HG03280 (cell line): ENCODE measurements around the gene MND1.

Experiments used
- ATAC-seq: cut with Tn5 transposase; IDR thresholded peaks from one replicate; pipeline ENCODE4 v1.9.1; 2021; ENCODE audit warnings: mild to moderate bottlenecking, moderate library complexity; ENCODE audit not compliant: unreplicated experiment

Gene MND1

DNA sequence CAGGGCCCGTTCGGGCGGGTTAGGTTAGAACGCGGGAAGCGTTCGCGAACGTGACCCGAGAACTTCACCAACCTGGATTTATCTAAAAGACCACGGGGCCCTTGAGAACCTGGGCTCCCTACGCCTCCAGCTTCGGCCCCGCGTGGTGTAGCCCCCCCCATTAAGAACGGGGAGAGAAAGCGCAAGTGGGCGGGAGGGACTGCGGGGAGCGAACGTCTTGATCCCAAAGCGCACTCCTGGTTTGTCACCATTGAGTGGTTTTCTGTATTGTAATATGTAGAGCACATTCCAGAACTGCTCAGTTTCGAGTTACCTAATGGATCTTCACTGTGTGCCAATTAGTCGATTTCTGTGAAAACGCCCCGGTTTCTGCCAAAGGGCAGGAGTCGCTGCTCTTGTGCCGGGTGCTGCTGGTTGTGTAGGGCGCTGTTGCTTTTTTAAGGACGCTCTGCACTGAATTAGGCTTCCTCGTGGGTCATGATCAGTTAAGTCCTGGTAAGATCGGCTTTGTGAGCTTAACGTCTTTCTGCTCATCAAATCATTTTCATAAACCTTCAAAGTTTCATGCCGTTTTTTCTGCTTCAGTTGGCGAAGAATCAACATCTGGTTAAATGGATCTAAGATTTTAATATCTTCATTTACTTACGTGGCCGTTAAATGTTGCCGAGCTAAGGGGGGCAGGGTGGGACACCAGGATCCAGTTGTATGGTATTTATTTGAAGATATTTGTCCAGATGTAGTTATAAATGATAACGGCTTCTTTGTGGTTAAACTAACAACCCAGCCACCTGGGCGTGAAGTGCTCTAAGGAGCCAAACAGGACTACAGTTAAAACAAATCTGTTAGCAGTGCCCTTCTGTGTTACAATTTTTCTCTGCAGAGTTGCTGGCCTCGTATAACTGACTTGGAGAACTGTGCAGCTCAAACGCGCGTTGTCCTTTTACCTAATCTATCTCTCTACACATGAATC, 809 bp downstream of the MND1 start:
- ATAC-seq, result peak; percentile 33

- no peak for ATAC-seq
Observed at GRCh38 chr4:153346031-153346430, 1.5 kb downstream of the MND1 start.

- ATAC-seq, result no peak
Observed at GRCh38 chr4:153346563-153346962, 2.1 kb downstream of the MND1 start.

- no peak for ATAC-seq
Observed at GRCh38 chr4:153347117-153347516, 2.6 kb downstream of the MND1 start.

DNA sequence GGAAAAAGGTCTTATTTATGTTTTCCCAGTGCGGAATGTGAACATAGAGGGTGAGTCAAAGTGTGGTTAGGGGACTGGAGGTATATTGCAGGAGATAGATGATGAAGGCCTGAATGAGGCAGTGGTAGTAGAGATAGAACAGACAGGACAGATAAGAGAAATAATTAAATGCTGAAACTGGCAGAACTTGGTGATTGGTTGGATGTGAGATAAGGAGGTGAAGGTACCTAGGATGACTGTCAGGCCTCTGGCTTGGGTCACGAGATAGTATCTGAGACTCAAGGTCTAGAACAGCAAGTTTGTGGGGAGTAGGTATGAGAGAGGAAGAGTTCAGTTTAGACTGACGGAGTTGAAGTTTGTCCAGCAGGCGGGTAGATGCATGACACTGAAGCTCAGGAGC, 3.5 kb downstream of the MND1 start:
- ATAC-seq, result no peak

- no peak for ATAC-seq
Observed at GRCh38 chr4:153349206-153349805, 4.8 kb downstream of the MND1 start.

GRCh38 chr4:153362184-153362583, 17.7 kb downstream of the MND1 start:
- ATAC-seq, result no peak

GRCh38 chr4:153364061-153364460, 19.6 kb downstream of the MND1 start:
- ATAC-seq, result no peak

DNA sequence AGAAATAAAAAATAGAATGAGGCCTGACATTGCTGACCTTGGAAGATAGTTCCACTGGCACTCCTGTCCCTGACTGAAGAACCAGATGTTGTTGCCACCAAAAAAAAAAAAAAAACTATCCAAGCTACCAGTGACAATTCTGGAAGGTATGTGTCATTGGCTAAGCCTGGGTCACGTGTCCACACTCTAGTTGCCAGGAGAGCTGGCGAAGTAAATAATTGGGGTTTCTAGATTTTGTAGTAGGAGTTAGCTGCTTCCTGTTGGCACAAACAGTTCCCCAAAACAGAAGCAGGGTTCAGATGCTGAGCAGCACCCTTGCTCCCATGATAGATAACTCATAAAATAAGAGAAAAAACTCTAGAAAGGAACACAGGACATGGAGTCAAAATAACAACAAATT, 20.5 kb downstream of the MND1 start:
- ATAC-seq, result no peak

DNA sequence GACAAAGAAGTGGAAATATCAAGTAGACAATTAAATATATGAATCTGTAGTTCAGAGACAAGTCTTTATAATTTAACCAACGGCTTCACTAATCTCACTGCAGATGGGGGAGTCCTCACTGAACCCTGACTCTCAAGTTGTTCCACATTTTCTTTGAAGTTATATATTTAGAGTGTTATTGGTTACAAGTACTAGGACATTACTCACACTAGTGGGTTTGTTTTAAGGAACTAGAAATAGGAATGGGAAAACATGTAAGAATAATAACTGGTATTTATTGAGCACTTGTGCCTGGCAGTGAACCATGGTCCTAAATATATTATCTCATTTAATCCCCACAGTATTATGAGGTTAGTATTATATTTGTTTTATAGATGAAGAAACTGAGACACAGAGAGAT, 22.0 kb downstream of the MND1 start:
- ATAC-seq, result no peak

GRCh38 chr4:153367092-153367491, 22.6 kb downstream of the MND1 start:
- ATAC-seq, result no peak

- ATAC-seq, result no peak
Observed at GRCh38 chr4:153369021-153369420, 24.5 kb downstream of the MND1 start.

- no peak for ATAC-seq
Observed at GRCh38 chr4:153371701-153372234, 27.3 kb downstream of the MND1 start.

DNA sequence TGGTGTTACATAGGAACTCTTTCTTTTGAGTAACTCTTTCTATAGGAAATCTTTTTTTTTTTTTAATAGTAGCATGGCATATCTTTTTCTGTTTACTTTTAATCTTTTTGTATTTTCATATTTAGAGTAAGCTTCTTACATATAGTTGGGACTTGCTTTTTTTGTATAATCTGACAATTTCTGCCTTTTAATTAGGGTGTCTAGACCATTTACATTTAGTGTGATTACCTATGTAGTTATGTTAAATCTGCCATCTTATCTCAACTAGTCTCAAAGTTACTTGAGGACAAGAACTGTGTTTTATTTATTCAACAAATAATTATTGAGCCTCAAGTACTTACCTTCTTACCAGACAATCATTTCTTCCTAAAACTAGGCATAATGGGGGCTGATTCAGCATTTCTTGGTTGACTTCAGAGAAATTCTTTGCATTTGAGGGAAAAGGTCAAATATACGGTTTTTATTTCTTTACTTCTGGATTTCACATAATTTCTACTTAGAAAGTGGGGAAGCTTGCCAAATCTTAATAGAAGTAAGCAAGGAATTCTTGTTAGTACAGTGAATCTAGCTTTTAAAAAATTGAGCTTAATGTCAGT, 28.6 kb downstream of the MND1 start:
- no peak for ATAC-seq

DNA sequence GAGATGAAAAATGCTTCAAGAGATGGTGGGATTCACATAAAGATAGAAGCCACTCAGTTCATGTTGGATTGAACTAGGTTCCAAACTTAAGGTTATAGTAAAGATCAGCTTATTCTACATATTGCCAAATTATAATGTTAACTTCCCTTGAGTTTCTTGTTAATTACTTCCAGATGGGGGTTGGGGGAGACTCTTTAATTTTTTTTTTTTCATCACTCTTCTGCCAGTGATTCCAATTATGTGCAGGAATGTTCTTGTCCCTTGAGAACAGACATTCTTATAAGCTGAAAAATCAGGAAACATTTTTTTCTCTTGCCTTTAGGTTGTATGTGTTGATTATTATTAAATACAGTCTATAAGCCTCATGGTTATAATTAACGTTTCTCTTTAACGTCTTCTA, 30.0 kb downstream of the MND1 start:
- no peak for ATAC-seq

- ATAC-seq, result no peak
Observed at GRCh38 chr4:153375303-153375702, 30.8 kb downstream of the MND1 start.

DNA sequence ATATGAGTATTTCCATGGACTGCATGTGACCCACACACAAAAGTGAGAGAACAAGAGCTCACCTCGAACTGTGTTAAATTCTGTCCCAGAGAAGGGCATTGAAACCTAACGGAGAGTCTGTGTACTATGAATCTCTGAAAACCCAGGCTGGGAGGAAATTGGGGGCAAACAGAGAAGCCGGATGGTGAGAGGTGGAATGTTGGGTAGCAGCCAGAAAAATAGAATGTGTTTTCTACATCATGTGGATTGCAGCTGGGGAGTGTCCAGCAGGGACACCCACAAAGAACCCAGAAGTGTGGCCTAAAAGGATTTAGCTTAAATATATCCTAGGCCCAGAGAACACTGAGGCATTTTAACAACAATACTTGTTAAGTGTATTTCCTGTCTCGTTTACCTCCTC, 38.6 kb downstream of the MND1 start:
- no peak for ATAC-seq

GRCh38 chr4:153384160-153384559, 39.7 kb downstream of the MND1 start:
- no peak for ATAC-seq

- ATAC-seq, result no peak
Observed at GRCh38 chr4:153385784-153386183, 41.3 kb downstream of the MND1 start.

GRCh38 chr4:153387981-153388380, 43.5 kb downstream of the MND1 start:
- ATAC-seq, result no peak

DNA sequence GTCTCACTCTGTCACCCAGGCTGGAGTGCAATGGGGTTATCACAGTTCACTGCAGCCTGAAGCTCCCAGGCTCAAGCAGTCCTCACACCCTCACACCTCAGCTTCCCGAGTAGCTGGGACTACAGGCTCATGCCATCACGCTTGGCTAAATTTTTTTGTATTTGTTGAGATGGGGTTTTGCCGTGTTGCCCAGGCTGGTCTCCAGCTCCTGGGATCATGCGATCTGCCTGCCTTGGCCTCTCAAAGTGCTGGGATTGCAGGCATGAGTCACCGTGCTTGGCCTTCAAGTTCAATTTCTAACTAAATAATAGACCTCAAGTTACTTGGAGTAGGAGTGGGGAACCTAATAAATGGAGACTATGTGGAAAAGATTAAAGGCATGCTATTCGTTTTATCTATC, 48.9 kb downstream of the MND1 start:
- ATAC-seq, result no peak

DNA sequence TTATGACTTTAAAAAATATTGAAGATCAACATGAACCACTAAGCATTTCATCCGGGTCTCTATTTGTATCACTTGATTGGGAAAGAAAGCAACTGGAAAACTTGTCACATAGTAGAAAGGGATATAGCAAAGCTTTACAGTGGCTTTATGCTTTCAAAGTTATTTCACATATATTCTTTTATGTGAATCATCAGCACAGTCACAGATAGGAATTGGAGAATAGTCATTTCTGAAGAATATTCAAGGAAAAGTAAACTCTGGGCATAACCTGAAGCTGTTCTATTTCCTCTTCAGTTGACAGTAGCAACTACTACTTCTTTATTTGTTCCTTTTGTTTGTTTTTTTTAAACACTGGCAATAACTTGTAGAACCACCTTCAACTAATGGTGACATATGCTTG, 50.5 kb downstream of the MND1 start:
- no peak for ATAC-seq
